GM23338 (cell line): Measurements from ENCODE around the gene PERP. TPM values are rescaled to one million over a fixed set of nuclear protein-coding genes. Genes with fewer than 3 reads are reported as not detected.

Source experiments
- ATAC-seq: fragments of 200-7000 bp; cut with Tn5 transposase; 3 replicates; pipeline ENCODE4 v1.9.1; 2020
- DNase-seq: peaks from one replicate; pipeline ENCODE4 v3.0.0-alpha.2; 2015; ENCODE audit warnings: low spot score
- H2AFZ ChIP-seq: fragments of 200-600 bp; sonication (generic); 2 replicates; pipeline ENCODE4 v1.8.0; 2016; ENCODE audit warnings: antibody characterized with exemption, mild to moderate bottlenecking, moderate library complexity
- H3F3A ChIP-seq: fragments of 200-600 bp; sonication (generic); replicated peaks from 2 replicates; pipeline ENCODE4 v1.8.0; 2017; ENCODE audit warnings: antibody characterized with exemption, mixed run types, low read depth
- H3K27ac ChIP-seq: fragments of 200-600 bp; sonication (generic); 2 replicates; pipeline ENCODE4 v1.6.1; 2016; ENCODE audit warnings: low read depth
- H3K27me3 ChIP-seq: fragments of 200-600 bp; sonication (generic); 2 replicates; pipeline ENCODE4 v1.8.0; 2016; ENCODE audit warnings: mild to moderate bottlenecking, mixed run types, moderate library complexity; ENCODE audit not compliant: insufficient read depth
- H3K36me3 ChIP-seq: fragments of 200-600 bp; sonication (generic); 2 replicates; pipeline ENCODE4 v1.8.0; 2016; ENCODE audit warnings: mild to moderate bottlenecking; ENCODE audit not compliant: insufficient read depth
- H3K4me1 ChIP-seq: fragments of 200-600 bp; sonication (generic); 2 replicates; pipeline ENCODE4 v1.8.0; 2016; ENCODE audit warnings: mild to moderate bottlenecking, moderate library complexity; ENCODE audit not compliant: insufficient read depth
- H3K4me2 ChIP-seq: fragments of 200-600 bp; sonication (generic); 2 replicates; pipeline ENCODE4 v1.7.1; 2017; ENCODE audit warnings: mixed run types
- H3K4me3 ChIP-seq: fragments of 200-600 bp; sonication (generic); 2 replicates; pipeline ENCODE4 v1.6.1; 2016; ENCODE audit warnings: mixed run types
- H3K79me2 ChIP-seq: fragments of 200-600 bp; sonication (generic); replicated peaks from 2 replicates; pipeline ENCODE4 v1.8.0; 2017; ENCODE audit warnings: mild to moderate bottlenecking; ENCODE audit not compliant: insufficient read depth
- H3K9me2 ChIP-seq: fragments of 200-600 bp; sonication (generic); 2 replicates; pipeline ENCODE4 v1.8.0; 2017; ENCODE audit not compliant: insufficient read depth
- H4K20me1 ChIP-seq: fragments of 200-600 bp; sonication (generic); replicated peaks from 2 replicates; pipeline ENCODE4 v1.8.0; 2017; ENCODE audit warnings: mild to moderate bottlenecking; ENCODE audit not compliant: insufficient read depth
- H3K27ac Mint-ChIP-seq: 2 replicates; pipeline ENCODE4 v1.8.0; 2020; ENCODE audit warnings: inconsistent platforms, mild to moderate bottlenecking, moderate library complexity, mixed read lengths
- H3K27me3 Mint-ChIP-seq: 3 replicates; pipeline ENCODE4 v1.8.0; 2022; ENCODE audit warnings: low read depth, mild to moderate bottlenecking, moderate library complexity, mixed read lengths, inconsistent platforms; ENCODE audit not compliant: insufficient read depth, poor library complexity
- H3K36me3 Mint-ChIP-seq: 3 replicates; pipeline ENCODE4 v1.8.0; 2021; ENCODE audit warnings: low read depth, mild to moderate bottlenecking, inconsistent platforms, moderate library complexity, mixed read lengths
- H3K4me1 Mint-ChIP-seq: 3 replicates; pipeline ENCODE4 v1.8.0; 2020; ENCODE audit warnings: mild to moderate bottlenecking, inconsistent platforms, mixed read lengths
- H3K4me3 Mint-ChIP-seq: 3 replicates; pipeline ENCODE4 v1.8.0; 2021; ENCODE audit warnings: moderate library complexity, mild to moderate bottlenecking, inconsistent platforms, mixed read lengths
- H3K9me3 Mint-ChIP-seq: 3 replicates; pipeline ENCODE4 v1.8.0; 2020; ENCODE audit warnings: moderate library complexity, mild to moderate bottlenecking, inconsistent platforms, mixed read lengths
- CREB1 ChIP-seq: fragments of 250-450 bp; sonication (Bioruptor Pico); IDR thresholded peaks from 2 replicates; pipeline ENCODE4 v1.5.0; 2020; ENCODE audit warnings: low read depth, mild to moderate bottlenecking, moderate library complexity
- EZH2phosphoT487 ChIP-seq: fragments of 200-600 bp; sonication (generic); IDR thresholded peaks from one replicate; pipeline ENCODE4 v1.8.1; 2018; ENCODE audit warnings: antibody characterized with exemption; ENCODE audit not compliant: unreplicated experiment
- JUNB ChIP-seq: IDR thresholded peaks from one replicate; pipeline ENCODE4 v1.6.1; 2016; ENCODE audit warnings: antibody characterized with exemption; ENCODE audit not compliant: unreplicated experiment
- POLR2AphosphoS5 ChIP-seq: IDR thresholded peaks from 2 replicates; pipeline ENCODE4 v1.6.1; 2016; ENCODE audit warnings: antibody characterized with exemption, low read depth
- STAT1 ChIP-seq: IDR thresholded peaks from one replicate; pipeline ENCODE4 v1.6.1; 2016; ENCODE audit warnings: antibody characterized with exemption; ENCODE audit not compliant: unreplicated experiment
- ZNF114 ChIP-seq: fragments of 250-450 bp; sonication (Bioruptor Pico); IDR thresholded peaks from 2 replicates; pipeline ENCODE4 v1.5.0; 2020; ENCODE audit warnings: mild to moderate bottlenecking, moderate library complexity
- ZNF331 ChIP-seq: fragments of 250-450 bp; sonication (Bioruptor Pico); IDR thresholded peaks from 2 replicates; pipeline ENCODE4 v1.5.0; 2020; ENCODE audit warnings: low read depth, mild to moderate bottlenecking, moderate library complexity
- polyA plus RNA-seq: library from polyadenylated mRNA; unstranded; fragments of >200 nt; fragmentation: Nextera tagmentation; extraction: Ambion mirVana; gene quantifications from 2 replicates; pipeline ENCODE4 v1.2.1, GENCODE V29; 2016
- total RNA-seq: library from RNA; depleted of rRNA; stranded (reverse); fragments of >200 nt; shearing (Covaris generic); gene quantifications from 2 replicates; pipeline ENCODE4 v1.2.3, GENCODE V29; 2014
- TF ChIP-seq, protein P1 (sequence below): fragments of 250-450 bp; sonication (Bioruptor Pico); IDR thresholded peaks from 2 replicates; pipeline ENCODE4 v1.5.0; 2020; ENCODE audit warnings: mild to moderate bottlenecking, moderate library complexity
- TF ChIP-seq, protein P2 (sequence below): IDR thresholded peaks from 2 replicates; pipeline ENCODE4 v1.6.1; 2016; ENCODE audit warnings: antibody characterized with exemption

Gene PERP
- total and polyA plus RNA-seq, 2 experiments from 2014 or later, result 23.7 to 28.4 TPM

DNA sequence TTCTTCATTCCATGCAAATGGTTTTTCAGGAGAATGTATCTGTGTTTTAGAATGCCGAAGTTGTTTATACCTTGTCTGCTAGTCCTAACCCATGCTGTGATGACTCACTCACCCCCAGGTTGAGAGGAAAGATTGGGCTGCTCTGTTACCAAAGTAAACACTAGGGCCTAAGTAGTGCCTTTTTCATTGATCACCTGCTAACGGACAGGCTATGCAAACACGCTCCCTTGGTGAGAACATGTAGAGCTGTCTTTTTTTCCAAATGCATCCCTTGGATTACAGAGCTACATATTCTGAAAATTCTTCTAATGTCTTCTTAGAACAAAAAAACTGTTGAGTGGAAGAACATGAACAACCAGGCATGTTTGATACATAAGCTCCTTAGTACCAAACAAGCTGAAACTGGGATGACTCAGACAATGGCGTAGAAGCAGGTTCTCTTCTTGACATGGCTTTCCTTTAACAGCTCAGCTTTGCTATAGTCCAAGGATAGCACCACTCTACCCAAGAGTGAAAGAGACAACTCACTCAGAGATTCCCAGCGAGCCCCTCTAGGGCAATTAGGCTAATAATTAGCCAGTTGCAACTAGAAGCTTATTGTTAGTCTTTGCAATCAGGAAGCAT is 20.5 kb downstream of the PERP start (continued):
- TF ChIP-seq, protein P1, sequence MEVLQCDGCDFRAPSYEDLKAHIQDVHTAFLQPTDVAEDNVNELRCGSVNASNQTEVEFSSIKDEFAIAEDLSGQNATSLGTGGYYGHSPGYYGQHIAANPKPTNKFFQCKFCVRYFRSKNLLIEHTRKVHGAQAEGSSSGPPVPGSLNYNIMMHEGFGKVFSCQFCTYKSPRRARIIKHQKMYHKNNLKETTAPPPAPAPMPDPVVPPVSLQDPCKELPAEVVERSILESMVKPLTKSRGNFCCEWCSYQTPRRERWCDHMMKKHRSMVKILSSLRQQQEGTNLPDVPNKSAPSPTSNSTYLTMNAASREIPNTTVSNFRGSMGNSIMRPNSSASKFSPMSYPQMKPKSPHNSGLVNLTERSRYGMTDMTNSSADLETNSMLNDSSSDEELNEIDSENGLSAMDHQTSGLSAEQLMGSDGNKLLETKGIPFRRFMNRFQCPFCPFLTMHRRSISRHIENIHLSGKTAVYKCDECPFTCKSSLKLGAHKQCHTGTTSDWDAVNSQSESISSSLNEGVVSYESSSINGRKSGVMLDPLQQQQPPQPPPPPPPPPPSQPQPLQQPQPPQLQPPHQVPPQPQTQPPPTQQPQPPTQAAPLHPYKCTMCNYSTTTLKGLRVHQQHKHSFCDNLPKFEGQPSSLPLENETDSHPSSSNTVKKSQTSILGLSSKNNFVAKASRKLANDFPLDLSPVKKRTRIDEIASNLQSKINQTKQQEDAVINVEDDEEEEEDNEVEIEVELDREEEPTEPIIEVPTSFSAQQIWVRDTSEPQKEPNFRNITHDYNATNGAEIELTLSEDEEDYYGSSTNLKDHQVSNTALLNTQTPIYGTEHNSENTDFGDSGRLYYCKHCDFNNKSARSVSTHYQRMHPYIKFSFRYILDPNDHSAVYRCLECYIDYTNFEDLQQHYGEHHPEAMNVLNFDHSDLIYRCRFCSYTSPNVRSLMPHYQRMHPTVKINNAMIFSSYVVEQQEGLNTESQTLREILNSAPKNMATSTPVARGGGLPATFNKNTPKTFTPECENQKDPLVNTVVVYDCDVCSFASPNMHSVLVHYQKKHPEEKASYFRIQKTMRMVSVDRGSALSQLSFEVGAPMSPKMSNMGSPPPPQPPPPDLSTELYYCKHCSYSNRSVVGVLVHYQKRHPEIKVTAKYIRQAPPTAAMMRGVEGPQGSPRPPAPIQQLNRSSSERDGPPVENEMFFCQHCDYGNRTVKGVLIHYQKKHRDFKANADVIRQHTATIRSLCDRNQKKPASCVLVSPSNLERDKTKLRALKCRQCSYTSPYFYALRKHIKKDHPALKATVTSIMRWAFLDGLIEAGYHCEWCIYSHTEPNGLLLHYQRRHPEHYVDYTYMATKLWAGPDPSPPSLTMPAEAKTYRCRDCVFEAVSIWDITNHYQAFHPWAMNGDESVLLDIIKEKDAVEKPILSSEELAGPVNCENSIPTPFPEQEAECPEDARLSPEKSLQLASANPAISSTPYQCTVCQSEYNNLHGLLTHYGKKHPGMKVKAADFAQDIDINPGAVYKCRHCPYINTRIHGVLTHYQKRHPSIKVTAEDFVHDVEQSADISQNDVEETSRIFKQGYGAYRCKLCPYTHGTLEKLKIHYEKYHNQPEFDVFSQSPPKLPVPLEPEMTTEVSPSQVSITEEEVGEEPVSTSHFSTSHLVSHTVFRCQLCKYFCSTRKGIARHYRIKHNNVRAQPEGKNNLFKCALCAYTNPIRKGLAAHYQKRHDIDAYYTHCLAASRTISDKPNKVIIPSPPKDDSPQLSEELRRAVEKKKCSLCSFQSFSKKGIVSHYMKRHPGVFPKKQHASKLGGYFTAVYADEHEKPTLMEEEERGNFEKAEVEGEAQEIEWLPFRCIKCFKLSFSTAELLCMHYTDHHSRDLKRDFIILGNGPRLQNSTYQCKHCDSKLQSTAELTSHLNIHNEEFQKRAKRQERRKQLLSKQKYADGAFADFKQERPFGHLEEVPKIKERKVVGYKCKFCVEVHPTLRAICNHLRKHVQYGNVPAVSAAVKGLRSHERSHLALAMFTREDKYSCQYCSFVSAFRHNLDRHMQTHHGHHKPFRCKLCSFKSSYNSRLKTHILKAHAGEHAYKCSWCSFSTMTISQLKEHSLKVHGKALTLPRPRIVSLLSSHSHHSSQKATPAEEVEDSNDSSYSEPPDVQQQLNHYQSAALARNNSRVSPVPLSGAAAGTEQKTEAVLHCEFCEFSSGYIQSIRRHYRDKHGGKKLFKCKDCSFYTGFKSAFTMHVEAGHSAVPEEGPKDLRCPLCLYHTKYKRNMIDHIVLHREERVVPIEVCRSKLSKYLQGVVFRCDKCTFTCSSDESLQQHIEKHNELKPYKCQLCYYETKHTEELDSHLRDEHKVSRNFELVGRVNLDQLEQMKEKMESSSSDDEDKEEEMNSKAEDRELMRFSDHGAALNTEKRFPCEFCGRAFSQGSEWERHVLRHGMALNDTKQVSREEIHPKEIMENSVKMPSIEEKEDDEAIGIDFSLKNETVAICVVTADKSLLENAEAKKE, result no peak

DNA sequence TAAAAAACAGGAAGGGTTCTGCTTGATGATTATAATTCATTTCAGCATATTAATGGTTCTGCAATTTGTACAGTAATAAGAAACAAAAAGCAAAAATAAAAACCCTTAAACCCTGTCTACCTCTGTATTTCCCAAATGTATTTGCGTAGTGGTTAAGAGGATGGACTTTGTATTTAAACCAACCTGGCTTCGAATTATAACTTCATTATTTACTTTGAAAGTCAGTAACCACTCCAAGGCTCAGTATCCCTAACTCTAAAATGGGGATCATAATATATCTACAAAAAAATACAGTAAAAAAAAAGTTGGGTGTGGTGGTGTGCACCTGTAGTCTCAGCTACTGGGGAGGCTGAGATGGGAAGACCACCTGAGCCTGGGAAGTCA is 21.4 kb downstream of the PERP start:
- Histone ChIP-seq H3K9me2 (peaks cover 7% of the 10 kb centered on the region), H3K4me1 (peaks cover 8% of the 10 kb centered on the region; the same call in 1 of the 2 replicates), H3K27ac (no peak overlapping the region), H3K4me3 (no peak overlapping the region), H4K20me1 (no peaks in the 10 kb centered on the region), H3F3A (no peaks in the 10 kb centered on the region), H3K79me2 (no peaks in the 10 kb centered on the region), H2AFZ (no peak overlapping the region), H3K36me3 (no peaks in the 10 kb centered on the region), H3K4me2 (no peak overlapping the region), H3K27me3 (no peaks in the 10 kb centered on the region)
- no peak overlapping the region for H3K4me3 Mint-ChIP-seq
- H3K27ac Mint-ChIP-seq, result no peak overlapping the region
- DNase-seq (no peak), ATAC-seq (no peak)
- peaks cover 24% of the 10 kb centered on the region for H3K4me1 Mint-ChIP-seq
- H3K27me3 Mint-ChIP-seq, result no peaks in the 10 kb centered on the region
- no peaks in the 10 kb centered on the region for H3K36me3 Mint-ChIP-seq
- H3K9me3 Mint-ChIP-seq, result no peaks in the 10 kb centered on the region; the same call in 2 of the 3 replicates
- TF ChIP-seq, protein P1, result no peak
- TF ChIP-seq POLR2AphosphoS5, result no peak
- no peak for TF ChIP-seq STAT1
- TF ChIP-seq JUNB, result no peak
- TF ChIP-seq ZNF114 (CRISPR knock-in tag), result no peak
- TF ChIP-seq CREB1 (CRISPR knock-in tag), result no peak
- TF ChIP-seq, protein P2, sequence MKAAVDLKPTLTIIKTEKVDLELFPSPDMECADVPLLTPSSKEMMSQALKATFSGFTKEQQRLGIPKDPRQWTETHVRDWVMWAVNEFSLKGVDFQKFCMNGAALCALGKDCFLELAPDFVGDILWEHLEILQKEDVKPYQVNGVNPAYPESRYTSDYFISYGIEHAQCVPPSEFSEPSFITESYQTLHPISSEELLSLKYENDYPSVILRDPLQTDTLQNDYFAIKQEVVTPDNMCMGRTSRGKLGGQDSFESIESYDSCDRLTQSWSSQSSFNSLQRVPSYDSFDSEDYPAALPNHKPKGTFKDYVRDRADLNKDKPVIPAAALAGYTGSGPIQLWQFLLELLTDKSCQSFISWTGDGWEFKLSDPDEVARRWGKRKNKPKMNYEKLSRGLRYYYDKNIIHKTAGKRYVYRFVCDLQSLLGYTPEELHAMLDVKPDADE, result no peak
- TF ChIP-seq EZH2phosphoT487, result no peak
- no peak for TF ChIP-seq ZNF331
